ENCODE measurements around the gene KCNIP1.

Gene KCNIP1

GRCh38 chr5:170745481-170746071 is 241.8 kb downstream of the KCNIP1 start:
- H3K4me3 ChIP-seq: no peak overlapping the region
- H3K36me3 ChIP-seq (ENCODE audit: insufficient read depth, low read length): no peaks in the 10 kb centered on the region
- H3K9me3 ChIP-seq (ENCODE audit: low read depth, low read length): no peaks in the 10 kb centered on the region
- DNase-seq (ENCODE audit: low read depth, low spot score): no peak
- H3K27ac ChIP-seq: no peak overlapping the region
- H3K9ac ChIP-seq (ENCODE audit: insufficient read length): no peak overlapping the region
- no peak for TF ChIP-seq POLR2AphosphoS5 (IDR thresholded peaks at IDR 0.05; ENCODE audit: borderline replicate concordance, low read depth, low read length)
- TF ChIP-seq FOXP2 (optimal IDR thresholded peaks at IDR 0.05; ENCODE audit: control extremely low read depth, extremely low read length, insufficient read depth): no peak
- TF ChIP-seq EZH2 (IDR thresholded peaks at IDR 0.05): no peak

GRCh38 chr5:170746075-170746960 is 242.5 kb downstream of the KCNIP1 start:
- no peak overlapping the region for H3K9ac ChIP-seq (ENCODE audit: insufficient read length)
- no peaks in the 10 kb centered on the region for H3K36me3 ChIP-seq (ENCODE audit: insufficient read depth, low read length)
- H3K9me3 ChIP-seq (ENCODE audit: low read depth, low read length): no peaks in the 10 kb centered on the region
- no peak overlapping the region for H3K4me3 ChIP-seq
- no peak for TF ChIP-seq POLR2AphosphoS5 (IDR thresholded peaks at IDR 0.05; ENCODE audit: borderline replicate concordance, low read depth, low read length)
- no peak for TF ChIP-seq FOXP2 (optimal IDR thresholded peaks at IDR 0.05; ENCODE audit: control extremely low read depth, extremely low read length, insufficient read depth)
- TF ChIP-seq EZH2 (IDR thresholded peaks at IDR 0.05): no peak
- DNase-seq (ENCODE audit: low read depth, low spot score): no peak
- no peak overlapping the region for H3K27ac ChIP-seq

GRCh38 chr5:170746961-170747340 is 243.1 kb downstream of the KCNIP1 start:
- H3K9ac ChIP-seq (ENCODE audit: insufficient read length): no peak overlapping the region
- H3K27ac ChIP-seq: no peak overlapping the region
- no peak for TF ChIP-seq FOXP2 (optimal IDR thresholded peaks at IDR 0.05; ENCODE audit: control extremely low read depth, extremely low read length, insufficient read depth)
- no peak for TF ChIP-seq EZH2 (IDR thresholded peaks at IDR 0.05)
- no peak for TF ChIP-seq POLR2AphosphoS5 (IDR thresholded peaks at IDR 0.05; ENCODE audit: borderline replicate concordance, low read depth, low read length)
- H3K36me3 ChIP-seq (ENCODE audit: insufficient read depth, low read length): no peaks in the 10 kb centered on the region
- H3K9me3 ChIP-seq (ENCODE audit: low read depth, low read length): no peaks in the 10 kb centered on the region
- DNase-seq (ENCODE audit: low read depth, low spot score): no peak
- no peak overlapping the region for H3K4me3 ChIP-seq

- H3K9ac ChIP-seq (ENCODE audit: insufficient read length): no peak overlapping the region
Observed at GRCh38 chr5:170747357-170747756, 243.5 kb downstream of the KCNIP1 start.

GRCh38 chr5:170747851-170748250 is 244.0 kb downstream of the KCNIP1 start:
- H3K36me3 ChIP-seq (ENCODE audit: insufficient read depth, low read length): no peaks in the 10 kb centered on the region
- H3K4me3 ChIP-seq: no peak overlapping the region
- no peak overlapping the region for H3K9ac ChIP-seq (ENCODE audit: insufficient read length)
- TF ChIP-seq POLR2AphosphoS5 (IDR thresholded peaks at IDR 0.05; ENCODE audit: borderline replicate concordance, low read depth, low read length): no peak
- TF ChIP-seq FOXP2 (optimal IDR thresholded peaks at IDR 0.05; ENCODE audit: control extremely low read depth, extremely low read length, insufficient read depth): no peak
- no peak for TF ChIP-seq EZH2 (IDR thresholded peaks at IDR 0.05)
- no peaks in the 10 kb centered on the region for H3K9me3 ChIP-seq (ENCODE audit: low read depth, low read length)
- H3K27ac ChIP-seq: no peak overlapping the region
- no peak for DNase-seq (ENCODE audit: low read depth, low spot score)

More at GRCh38 chr5:170747357-170747756, 243.5 kb downstream of the KCNIP1 start:
- Histone ChIP-seq H3K36me3 (ENCODE audit: insufficient read depth, low read length) (no peaks in the 10 kb centered on the region), H3K4me3 (no peak overlapping the region), H3K27ac (no peak overlapping the region), H3K9me3 (ENCODE audit: low read depth, low read length) (no peaks in the 10 kb centered on the region)
- TF ChIP-seq EZH2 (IDR thresholded peaks at IDR 0.05) (no peak), POLR2AphosphoS5 (IDR thresholded peaks at IDR 0.05; ENCODE audit: borderline replicate concordance, low read depth, low read length) (no peak), FOXP2 (optimal IDR thresholded peaks at IDR 0.05; ENCODE audit: control extremely low read depth, extremely low read length, insufficient read depth) (no peak)
- no peak for DNase-seq (ENCODE audit: low read depth, low spot score)

- no peak overlapping the region for H3K4me3 ChIP-seq
- DNase-seq (ENCODE audit: low read depth, low spot score): no peak
- TF ChIP-seq FOXP2 (optimal IDR thresholded peaks at IDR 0.05; ENCODE audit: control extremely low read depth, extremely low read length, insufficient read depth) (no peak), EZH2 (IDR thresholded peaks at IDR 0.05) (no peak), POLR2AphosphoS5 (IDR thresholded peaks at IDR 0.05; ENCODE audit: borderline replicate concordance, low read depth, low read length) (no peak)
- H3K27ac ChIP-seq: no peak overlapping the region
- no peaks in the 10 kb centered on the region for H3K36me3 ChIP-seq (ENCODE audit: insufficient read depth, low read length)
- H3K9ac ChIP-seq (ENCODE audit: insufficient read length): no peak overlapping the region
- H3K9me3 ChIP-seq (ENCODE audit: low read depth, low read length): no peaks in the 10 kb centered on the region
Observed at GRCh38 chr5:170748951-170749471, 245.2 kb downstream of the KCNIP1 start.

- TF ChIP-seq FOXP2 (optimal IDR thresholded peaks at IDR 0.05; ENCODE audit: control extremely low read depth, extremely low read length, insufficient read depth): no peak
- no peak for TF ChIP-seq EZH2 (IDR thresholded peaks at IDR 0.05)
- no peak for TF ChIP-seq POLR2AphosphoS5 (IDR thresholded peaks at IDR 0.05; ENCODE audit: borderline replicate concordance, low read depth, low read length)
- H3K4me3 ChIP-seq: no peak overlapping the region
Observed at GRCh38 chr5:170749911-170750431, 246.2 kb downstream of the KCNIP1 start.

GRCh38 chr5:170750791-170751190 is 247.0 kb downstream of the KCNIP1 start:
- no peak overlapping the region for H3K27ac ChIP-seq
- H3K9me3 ChIP-seq (ENCODE audit: low read depth, low read length): no peaks in the 10 kb centered on the region
- no peak overlapping the region for H3K9ac ChIP-seq (ENCODE audit: insufficient read length)
- no peak overlapping the region for H3K4me3 ChIP-seq
- DNase-seq (ENCODE audit: low read depth, low spot score): no peak
- TF ChIP-seq POLR2AphosphoS5 (IDR thresholded peaks at IDR 0.05; ENCODE audit: borderline replicate concordance, low read depth, low read length) (no peak), FOXP2 (optimal IDR thresholded peaks at IDR 0.05; ENCODE audit: control extremely low read depth, extremely low read length, insufficient read depth) (no peak), EZH2 (IDR thresholded peaks at IDR 0.05) (no peak)
- H3K36me3 ChIP-seq (ENCODE audit: insufficient read depth, low read length): no peaks in the 10 kb centered on the region

More at GRCh38 chr5:170749911-170750431, 246.2 kb downstream of the KCNIP1 start:
- DNase-seq (ENCODE audit: low read depth, low spot score): no peak
- Histone ChIP-seq H3K9me3 (ENCODE audit: low read depth, low read length) (no peaks in the 10 kb centered on the region), H3K9ac (ENCODE audit: insufficient read length) (no peak overlapping the region), H3K36me3 (ENCODE audit: insufficient read depth, low read length) (no peaks in the 10 kb centered on the region), H3K27ac (no peak overlapping the region)
